Renal cortex interstitium (tissue), 11 donors: ENCODE data around the gene TBC1D24. TPM values are rescaled to one million over a fixed set of nuclear protein-coding genes. Genes with fewer than 3 reads are reported as not detected.

ENCODE experiments used
- DNase-seq, 11 donors: peaks; one replicate each; pipeline ENCODE4 v3.0.0-alpha.2; 2013; ENCODE audit warnings: low read depth in 9 of 11, low spot score in 4 of 11; ENCODE audit errors: extremely low read depth in 1 of 11
- polyA plus RNA-seq, 3 donors: library from polyadenylated mRNA; unstranded; fragments of 120-200 nt; gene quantifications; one replicate each; pipeline ENCODE4 v1.2.1, GENCODE V29; 2013; ENCODE audit not compliant: insufficient read length in 3 of 3

The TBC1D24 gene
- polyA plus RNA-seq, 3 donors: 15.2 to 19.6 (median 19.0) TPM

- no peak for DNase-seq
Measured at GRCh38 chr16:2464333-2464732, 10.6 kb upstream of the TBC1D24 start.

GRCh38 chr16:2465653-2466415, 9.1 kb upstream of the TBC1D24 start:
- no peak for DNase-seq

- DNase-seq: no peak
Measured at GRCh38 chr16:2466667-2467527, 8.0 kb upstream of the TBC1D24 start.

- DNase-seq: peak in 5 of 11 donors; percentile 58 to 67 (median 65)
Measured at GRCh38 chr16:2467528-2468232, 7.2 kb upstream of the TBC1D24 start.

- no peak for DNase-seq
Measured at GRCh38 chr16:2468233-2468724, 6.6 kb upstream of the TBC1D24 start.

- DNase-seq: no peak
Measured at GRCh38 chr16:2468725-2469398, 6.1 kb upstream of the TBC1D24 start.

GRCh38 chr16:2469399-2470233, 5.3 kb upstream of the TBC1D24 start:
- DNase-seq: no peak

- no peak for DNase-seq
Measured at GRCh38 chr16:2470234-2470601, 4.7 kb upstream of the TBC1D24 start.

- DNase-seq: no peak
Measured at GRCh38 chr16:2470603-2471015, 4.3 kb upstream of the TBC1D24 start.

GRCh38 chr16:2471016-2471652, 3.8 kb upstream of the TBC1D24 start, which contains the start of gene NTN3:
NTN3 (plus strand) TSS chr16:2471297; CDS start chr16:2471702, 405 bp downstream.
- DNase-seq: peak in 5 of 11 donors; percentile 54 to 70 (median 66)

- no peak for DNase-seq
Measured at GRCh38 chr16:2471653-2472487, 3.1 kb upstream of the TBC1D24 start.

- DNase-seq: no peak
Measured at GRCh38 chr16:2472488-2472864, 2.5 kb upstream of the TBC1D24 start.

GRCh38 chr16:2472885-2473445, 2.0 kb upstream of the TBC1D24 start:
- DNase-seq: no peak

- DNase-seq: no peak
Measured at GRCh38 chr16:2473446-2473926, 1.4 kb upstream of the TBC1D24 start.

GRCh38 chr16:2473999-2474876, 689 bp upstream of the TBC1D24 start:
- no peak for DNase-seq
